ENCODE results near the gene HOXC13.

HOXC13 gene

DNA sequence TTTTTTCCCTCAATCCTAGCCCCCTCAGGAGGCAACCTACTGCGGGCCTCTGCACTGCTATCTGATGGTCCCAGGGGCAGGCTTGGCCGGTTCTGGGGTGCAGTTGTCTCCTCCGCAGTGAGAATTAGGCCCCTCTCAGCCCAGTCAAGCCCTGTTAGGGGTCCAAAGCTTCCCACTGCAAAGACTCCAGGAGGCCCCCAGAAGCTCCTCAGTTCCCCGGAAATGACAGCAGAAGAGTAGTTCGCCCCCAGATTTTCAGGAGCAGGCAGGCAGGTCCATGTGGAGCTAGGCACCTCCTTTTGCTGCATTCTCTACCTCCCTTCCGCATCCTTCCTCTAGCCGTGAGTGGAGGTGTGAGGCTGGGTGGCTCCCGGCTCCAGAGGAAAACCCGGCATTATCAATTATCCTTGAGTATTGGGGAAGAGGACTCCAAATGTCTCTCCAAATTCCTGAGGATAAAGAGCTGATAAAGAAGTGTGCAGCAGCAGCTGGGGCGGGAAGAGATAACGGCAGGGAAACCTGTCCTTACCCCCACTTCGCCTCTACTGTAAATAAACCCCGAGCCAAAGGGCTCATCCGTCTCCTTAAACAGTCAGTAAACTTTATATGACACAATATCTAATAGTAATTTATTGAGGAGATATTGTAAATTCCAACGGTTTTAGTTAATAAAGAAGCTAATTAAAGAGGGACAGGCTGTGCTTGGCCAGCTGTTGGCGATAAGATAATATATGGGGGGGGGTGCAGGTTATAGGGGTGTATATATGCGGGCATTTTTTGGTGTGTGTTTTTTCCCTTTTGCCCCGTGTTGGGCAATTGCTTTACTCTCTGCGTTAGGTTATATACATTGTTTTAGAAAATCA, 15.4 kb downstream of the HOXC13 start:
- in situ Hi-C loops (cut with MboI; ENCODE audit: low sequenced_read_pairs) = no loop called here

DNA sequence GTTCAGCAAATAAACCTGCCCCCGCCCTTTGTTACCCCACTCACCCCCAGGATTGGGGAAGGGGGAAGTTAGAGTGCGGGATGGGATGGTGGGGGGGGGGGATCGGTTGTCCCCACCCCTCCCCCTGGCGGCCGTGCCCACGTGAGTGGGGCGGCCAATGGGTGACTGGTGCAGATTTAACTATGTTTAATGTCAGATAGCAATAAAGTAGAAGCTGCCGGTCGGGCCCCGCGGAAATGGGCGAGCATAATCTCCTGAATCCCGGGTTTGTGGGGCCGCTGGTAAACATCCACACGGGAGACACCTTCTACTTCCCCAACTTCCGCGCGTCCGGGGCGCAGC, 16.0 kb downstream of the HOXC13 start, which contains the start of gene HOXC12:
HOXC12 (plus strand) TSS at position 210 of the 342 bp plus-strand sequence; CDS start at position 237, 27 bp downstream.
- in situ Hi-C loops (cut with MboI; ENCODE audit: low sequenced_read_pairs) = no loop called here

DNA sequence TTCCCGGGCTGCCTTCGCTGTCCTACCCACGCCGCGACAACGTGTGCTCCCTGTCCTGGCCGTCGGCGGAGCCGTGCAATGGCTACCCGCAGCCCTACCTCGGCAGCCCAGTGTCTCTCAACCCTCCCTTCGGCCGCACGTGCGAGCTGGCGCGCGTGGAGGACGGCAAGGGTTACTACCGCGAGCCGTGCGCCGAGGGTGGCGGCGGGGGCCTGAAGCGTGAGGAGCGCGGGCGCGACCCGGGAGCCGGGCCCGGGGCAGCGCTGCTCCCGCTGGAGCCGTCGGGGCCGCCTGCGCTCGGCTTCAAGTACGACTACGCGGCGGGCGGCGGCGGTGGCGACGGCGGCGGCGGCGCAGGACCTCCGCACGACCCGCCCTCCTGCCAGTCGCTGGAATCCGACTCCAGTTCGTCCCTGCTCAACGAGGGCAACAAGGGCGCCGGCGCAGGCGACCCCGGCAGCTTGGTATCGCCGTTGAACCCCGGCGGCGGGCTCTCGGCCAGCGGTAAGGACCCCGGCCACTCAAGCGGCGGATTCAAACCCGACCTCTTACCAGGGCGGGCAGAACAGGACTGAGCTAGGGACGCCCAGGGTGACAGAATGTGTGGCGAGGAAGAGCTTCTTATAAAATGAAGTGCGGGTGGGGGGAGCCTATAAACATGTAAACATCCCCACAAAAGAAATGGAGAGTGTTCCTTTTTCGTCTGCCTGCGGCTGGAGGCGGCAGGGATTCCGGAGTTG, 16.6 kb downstream of the HOXC13 start:
- in situ Hi-C loops (cut with MboI; ENCODE audit: low sequenced_read_pairs) = no loop called here

DNA sequence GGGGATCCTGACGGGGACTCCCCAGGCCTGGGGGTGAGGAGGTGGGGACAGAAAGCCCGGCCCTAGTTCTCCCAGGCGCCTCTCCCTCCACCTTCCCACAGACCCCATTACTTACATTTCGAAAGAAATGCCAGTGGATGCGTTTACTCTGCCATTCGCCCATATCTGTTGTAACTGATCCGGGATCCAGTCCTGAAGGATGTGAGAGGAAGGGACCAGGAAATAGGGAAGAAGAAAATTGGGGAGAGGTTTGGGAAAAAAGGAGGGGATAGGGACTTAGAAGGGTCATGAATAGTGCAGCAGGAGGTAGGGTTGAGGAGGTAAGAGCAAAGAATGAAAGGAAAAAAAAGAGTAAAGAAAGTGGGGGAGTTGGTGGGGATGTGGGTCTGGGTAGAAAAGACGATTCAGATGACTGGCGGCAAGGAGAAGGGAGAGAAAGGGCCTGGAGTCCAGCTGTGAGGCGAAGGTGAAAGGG, 17.2 kb downstream of the HOXC13 start:
- in situ Hi-C loops (cut with MboI; ENCODE audit: low sequenced_read_pairs) = no loop called here

DNA sequence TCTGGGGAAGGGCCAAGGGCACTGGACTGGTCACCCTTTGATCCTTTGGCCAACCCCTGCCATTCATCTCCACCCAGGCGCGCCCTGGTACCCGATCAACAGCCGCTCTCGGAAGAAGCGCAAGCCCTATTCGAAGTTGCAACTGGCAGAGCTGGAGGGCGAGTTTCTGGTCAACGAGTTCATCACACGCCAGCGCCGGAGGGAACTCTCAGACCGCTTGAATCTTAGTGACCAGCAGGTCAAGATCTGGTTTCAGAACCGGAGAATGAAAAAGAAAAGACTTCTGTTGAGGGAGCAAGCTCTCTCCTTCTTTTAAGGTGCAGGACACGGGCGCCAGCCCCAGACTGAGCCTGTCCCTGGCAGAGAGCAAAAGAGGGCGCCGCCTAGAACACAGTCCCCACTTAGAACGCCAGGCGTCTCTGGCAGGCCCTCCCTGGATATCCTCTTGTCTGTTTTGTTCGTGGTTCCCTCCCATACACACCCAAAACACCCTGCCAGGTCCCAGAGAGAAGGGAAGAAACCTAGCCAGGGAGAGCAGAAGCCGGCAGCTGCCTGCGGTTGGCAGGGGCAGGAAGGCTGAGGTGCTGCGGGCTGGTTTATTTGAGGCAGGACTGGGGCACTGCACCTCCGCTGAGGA, 17.7 kb downstream of the HOXC13 start:
- in situ Hi-C loops (cut with MboI; ENCODE audit: low sequenced_read_pairs) = no loop called here

DNA sequence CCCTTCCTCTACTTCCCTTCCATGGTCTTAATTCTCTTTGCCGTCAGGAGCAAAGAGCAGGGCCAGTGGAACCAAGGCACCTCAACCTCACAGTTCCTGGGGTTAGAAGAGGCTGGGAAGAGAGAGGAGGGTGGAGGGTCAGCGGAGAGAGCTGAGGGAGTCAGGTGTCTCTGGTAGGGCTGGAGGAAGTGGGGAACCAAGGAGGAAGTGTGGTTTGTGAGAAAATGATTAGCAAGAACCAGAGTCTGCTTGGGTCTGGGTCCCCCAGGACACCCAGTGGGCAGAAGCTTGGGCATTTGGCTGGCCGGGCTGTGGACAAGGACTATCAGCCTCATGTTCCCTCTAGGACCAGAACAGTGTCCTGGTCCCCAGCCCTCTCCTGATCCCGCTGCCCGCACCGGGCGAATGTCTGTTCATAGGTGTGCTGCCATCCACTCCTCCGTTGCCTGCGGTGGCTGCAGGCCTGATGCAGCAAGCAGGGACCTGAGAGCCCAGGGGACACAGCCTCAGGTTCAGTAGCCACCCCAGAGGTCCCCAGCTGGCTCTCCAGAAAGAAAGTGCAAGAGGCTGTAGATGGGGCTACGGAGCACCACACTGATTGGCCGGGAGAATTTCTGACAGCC, 18.4 kb downstream of the HOXC13 start:
- in situ Hi-C loops (cut with MboI; ENCODE audit: low sequenced_read_pairs) = no loop called here

DNA sequence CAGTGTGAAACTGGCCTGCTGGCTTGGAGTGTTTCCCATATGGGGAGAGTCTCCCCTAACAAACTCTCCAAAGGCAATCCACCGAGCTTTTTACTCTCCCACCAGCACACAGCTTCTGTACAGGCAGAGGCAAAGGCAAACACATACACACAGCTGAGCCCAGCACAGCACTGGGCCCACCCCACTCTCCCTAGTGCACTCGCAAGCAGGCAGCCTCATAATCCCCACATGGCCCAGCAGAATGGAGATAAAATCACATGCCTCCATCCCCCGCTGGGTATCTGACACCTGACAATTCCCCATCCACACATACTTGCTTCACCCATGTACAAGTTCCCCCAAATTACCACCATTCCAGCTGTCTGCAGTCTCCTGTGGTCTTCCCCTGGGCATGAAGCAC, 19.5 kb downstream of the HOXC13 start:
- in situ Hi-C loops (cut with MboI; ENCODE audit: low sequenced_read_pairs) = no loop called here

DNA sequence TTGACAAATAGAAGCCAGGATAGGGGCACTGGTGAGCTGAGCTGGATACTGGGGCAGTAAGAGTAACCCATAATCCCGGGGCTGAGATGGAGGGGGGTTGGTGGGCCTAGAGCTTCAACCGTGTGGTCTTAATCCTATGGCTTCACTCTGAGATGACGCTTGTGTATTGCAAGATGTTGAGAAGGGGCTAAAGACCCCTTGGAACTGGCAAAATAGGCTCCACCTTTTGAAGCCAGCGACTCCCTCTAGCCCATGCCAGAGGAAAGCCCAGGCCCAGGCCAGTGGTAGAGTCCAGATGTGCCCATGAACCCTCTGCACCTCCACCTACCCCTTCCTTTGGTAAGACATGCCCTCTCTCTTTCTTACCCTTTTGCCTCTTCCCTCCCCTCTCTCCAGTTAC, 20.7 kb downstream of the HOXC13 start:
- in situ Hi-C loops (cut with MboI; ENCODE audit: low sequenced_read_pairs) = no loop called here

DNA sequence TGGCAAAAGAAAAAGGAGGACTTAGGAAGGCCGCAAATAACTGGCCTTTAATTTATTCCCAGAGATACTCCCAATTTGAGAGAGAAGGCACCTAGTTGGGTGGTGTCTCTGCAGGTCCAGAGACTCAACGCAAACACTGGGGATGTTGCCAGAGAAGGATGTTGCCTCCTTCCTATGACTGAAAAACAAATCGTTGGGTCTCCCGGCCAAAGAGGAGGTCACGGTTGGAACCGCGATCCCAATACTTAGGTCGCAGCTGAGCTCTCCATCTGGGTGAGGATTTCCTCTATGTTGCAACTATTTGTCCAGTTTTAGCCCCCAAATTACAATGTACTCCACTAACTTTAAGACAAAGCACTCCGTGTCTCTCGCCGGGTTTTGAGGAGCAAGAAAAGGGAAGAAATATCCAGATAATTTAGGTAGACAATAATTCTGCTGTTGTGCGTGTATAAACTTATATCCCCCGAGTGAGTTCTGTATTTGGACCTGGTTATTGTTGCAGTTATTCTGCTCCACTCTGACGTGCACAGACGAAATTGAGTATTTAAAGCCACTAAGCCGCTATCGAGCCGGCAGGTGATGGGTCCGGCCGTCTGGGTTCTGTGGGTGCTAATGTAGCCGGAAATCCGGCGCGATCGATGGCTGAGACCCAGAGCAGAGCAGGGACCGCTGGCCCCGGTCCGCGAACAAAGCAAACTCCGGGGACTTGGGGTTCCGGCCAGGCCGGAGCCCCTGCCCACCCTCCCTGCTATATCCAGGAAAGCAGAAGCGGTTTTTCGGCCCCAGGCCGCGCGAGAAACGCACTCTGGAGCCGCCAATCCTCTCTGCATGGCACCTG, 21.8 kb downstream of the HOXC13 start:
- in situ Hi-C loops (cut with MboI; ENCODE audit: low sequenced_read_pairs) = no loop called here

DNA sequence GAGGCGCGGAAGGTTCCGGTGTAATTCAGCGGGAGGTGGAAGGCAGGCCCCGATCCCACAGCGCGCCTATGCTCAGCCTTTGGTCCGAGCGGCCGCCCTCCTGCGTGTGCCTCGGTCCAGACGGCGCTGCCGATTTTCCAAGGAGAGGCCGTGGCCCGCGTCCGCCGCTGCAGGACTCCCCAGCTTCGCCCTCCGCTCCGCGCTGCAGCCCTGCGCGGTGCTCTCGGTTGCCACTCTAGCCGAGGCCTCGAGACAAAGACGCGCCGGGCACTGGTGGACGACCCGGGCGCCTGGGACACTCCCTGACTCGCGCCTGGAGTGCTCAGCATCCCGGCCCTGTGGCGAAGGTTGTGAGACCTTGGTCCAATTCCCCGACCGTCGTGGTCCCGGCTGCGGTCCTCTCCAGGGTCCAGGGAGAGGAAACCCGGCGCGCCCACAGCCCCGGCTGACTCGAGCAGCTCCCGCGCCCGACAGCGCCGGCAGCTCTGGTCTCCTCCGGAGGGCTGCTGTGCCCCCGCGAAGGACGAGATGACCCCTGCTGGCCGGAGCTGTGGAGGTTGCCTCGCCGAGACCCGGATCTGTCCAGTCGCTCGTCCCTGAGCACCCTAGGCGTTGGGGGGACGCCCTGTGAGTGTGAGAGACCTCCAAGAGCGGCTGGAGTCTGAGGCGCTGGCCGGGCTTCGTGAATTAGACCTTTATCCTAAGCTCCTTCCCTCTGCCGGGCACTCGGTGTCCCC, 22.6 kb downstream of the HOXC13 start:
- in situ Hi-C loops (cut with MboI; ENCODE audit: low sequenced_read_pairs) = no loop called here

DNA sequence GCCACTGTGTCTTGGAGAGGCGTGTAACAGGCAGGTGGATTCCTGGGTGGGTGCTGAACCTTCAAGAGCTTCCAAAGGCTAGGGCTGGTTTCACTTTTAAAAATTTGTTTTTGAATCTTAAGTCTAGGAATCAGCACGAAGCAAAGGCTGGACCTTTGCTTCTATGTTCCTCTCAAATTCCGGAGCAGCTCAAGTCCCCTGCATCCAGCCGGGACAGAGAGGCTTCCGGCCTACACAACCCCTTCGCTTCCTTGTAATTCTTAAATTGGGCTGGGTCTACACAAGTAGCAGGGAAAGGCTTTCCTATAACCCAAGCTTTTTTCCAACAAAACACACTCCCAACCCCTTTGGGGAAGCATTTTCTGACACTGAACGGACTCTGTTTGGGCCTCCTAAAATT, 24.4 kb downstream of the HOXC13 start:
- in situ Hi-C loops (cut with MboI; ENCODE audit: low sequenced_read_pairs) = no loop called here

DNA sequence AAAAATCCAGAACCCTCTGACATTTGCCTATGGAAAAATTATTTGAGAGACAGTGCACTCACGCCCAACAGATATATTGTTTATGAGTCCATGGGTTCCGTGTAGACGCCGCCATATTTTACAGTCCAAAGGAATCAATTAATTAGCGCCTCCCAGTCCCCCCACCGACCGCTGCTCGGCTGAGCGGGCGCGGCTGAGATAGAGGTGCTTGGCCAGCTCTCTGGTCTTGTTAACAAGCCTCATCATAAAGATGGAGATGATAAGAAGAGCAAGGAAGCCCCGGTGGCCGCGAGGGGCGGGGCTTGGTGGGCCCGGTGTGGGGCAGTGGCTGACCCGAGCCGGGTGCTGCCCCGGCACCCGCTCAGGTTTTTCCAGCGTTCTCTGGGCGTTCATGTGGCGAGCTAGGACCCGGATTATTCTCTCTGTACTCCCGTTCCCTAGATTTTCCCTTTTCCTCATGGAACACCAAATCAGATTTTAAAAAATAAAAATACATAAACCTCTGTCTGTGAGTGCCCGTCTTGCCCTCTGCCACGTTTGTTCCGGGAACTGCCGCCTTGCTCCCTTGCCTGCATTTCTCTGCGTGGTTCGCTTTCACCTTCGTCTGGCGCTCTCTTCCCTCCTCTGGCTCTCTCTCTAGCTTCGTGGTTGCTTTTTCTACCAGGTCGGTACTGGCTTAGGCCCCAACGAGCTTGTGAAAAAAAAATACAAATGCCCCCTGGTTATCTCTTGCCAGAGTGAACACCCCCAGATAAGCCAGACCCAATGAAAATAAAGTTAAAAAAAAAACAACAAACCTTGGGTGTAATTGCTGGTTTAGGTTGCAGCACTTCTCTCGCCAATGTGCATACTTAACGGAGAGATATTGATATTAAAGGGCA, 25.0 kb downstream of the HOXC13 start:
- in situ Hi-C loops (cut with MboI; ENCODE audit: low sequenced_read_pairs) = no loop called here

DNA sequence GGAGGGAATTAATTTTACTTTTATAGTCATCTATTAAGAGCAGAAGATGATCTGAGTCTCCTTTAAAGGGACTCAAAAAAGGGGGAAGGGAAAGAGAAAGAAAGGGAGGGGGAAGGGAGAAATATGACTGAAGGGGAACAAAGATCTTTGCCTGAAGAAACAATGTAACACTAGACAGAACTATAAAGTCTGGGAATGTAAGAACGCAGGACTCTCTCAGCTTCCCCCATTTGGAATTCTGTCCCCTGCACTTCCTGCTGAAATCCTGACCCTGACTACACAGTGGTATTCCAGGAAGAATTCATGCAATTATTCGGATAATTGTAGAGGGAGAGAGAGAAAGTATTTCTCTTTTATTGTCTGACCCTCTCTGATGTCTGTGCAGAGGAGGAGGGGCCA, 25.7 kb downstream of the HOXC13 start:
- in situ Hi-C loops (cut with MboI; ENCODE audit: low sequenced_read_pairs) = no loop called here

DNA sequence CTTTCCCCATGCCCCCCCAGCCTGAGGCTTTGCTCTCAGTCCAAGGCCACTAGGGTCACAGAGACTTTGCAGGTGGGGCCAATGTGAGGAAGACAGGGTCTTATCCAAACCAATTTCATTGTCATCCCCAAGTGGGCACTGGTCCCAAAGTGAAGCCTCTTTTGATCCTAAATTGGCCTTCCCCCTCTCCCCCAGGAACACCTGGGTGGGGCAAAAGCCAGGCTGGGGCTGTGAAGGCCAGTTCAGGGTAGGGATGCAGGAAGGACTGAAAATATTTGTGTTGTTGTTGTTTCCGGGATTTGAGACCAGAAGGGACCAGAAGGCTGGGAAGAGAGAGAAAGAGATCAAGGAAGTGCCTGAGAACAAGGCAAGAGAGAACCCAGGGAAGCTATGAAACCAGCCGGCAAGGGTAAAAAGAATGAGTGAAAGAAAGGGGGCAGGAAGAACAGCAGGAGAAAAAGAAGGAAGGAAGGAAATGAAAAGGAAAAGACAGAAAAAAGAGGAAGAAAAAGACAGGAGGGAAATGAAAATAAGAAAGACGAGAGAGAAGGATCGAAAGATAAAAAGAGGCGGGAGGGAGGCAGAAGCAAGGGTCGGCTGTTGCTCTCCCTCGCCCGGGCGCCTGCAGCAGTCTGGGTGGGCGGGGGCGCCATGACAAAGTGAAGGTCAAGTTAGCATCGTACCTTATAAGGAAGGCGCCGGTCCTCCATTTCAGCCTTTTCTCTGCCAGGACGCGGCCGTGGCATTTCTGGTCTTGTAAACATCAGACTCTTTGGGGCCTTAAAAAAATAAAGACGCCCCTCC, 26.9 kb downstream of the HOXC13 start:
- in situ Hi-C loops (cut with MboI; ENCODE audit: low sequenced_read_pairs) = no loop called here

DNA sequence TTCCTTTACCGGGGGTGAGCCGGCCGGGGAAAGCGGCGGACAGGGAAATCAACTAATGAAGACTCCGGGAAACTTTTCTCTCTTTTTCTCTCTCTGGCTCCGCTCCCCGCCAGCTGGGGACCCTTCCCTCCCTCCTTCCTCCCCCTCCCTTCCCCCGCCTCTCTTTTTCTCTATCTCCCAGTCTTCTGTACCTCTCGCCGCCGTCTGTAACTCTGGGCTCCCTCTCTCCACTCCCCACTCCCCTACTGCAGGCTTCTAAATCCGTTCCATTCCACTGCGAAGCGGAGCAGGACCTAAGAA, 27.4 kb downstream of the HOXC13 start:
- in situ Hi-C loops (cut with MboI; ENCODE audit: low sequenced_read_pairs) = no loop called here

DNA sequence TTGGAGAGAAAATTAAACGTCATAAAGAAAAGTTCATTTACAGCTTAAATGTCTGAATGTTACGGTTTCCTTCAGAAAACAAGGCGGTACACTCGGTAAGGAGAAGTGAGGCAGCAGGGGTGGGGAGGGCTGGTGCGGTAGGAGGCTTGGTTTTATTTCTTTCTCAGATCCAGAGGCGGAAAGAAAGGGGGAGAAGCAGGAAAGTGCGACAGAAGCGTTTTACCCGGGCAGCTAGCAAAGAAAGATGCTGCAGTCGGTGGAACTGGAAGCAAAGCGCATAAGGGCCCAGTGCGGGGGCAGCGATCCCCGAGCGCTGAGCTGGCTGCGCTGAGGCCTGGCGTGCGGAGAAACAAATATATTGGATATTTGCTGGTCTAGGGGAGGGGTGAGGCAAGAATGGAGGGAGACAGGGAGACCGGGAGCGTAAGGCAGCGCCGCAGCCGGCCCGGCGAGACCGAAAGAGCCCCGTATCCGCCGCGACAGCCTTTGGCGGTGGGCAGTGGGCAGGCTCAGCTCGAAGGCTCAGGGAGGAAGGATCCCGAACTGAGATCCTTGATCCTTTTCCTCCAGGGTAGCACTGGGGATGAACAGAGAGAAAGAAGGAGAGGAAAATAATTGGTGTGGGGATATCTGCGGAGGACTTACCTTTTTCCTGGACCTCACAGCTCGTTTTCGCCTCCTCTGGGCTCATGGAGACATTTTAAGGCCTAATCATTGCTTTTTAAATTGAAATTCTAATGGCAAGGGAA, 27.9 kb downstream of the HOXC13 start:
- in situ Hi-C loops (cut with MboI; ENCODE audit: low sequenced_read_pairs) = no loop called here

DNA sequence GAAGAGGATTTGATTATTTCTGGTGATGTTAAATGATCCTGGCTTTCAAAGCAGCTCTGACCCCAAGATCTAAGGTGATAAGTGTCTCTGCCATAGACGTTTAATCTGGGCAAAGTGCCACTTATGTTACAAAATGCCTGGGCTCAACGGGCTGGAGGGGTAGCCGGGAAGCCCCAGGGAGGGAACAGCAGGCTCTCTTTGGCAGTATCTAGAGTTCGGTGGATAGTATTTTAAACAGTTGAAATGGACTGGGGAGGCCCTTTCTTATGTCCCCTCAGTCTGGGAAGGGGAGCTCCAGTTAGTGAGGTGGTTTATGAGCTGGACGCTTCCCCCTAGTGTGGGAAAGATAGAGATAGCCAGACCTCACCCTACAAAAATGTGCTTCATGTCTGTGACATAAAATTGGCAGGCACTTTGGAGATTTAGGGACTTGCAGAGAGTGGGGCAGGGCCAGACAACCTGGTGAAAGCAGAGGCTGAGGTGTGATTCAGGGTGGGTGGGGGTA, 28.8 kb downstream of the HOXC13 start:
- in situ Hi-C loops (cut with MboI; ENCODE audit: low sequenced_read_pairs) = no loop called here

Measured in hTERT RPE-1 (cell line).